MM.1S (cell line): ENCODE measurements around the gene GRPR.

Source experiments
- DNase-seq: peaks from one replicate; pipeline ENCODE4 v3.0.0-alpha.2; 2015
- H2AFZ ChIP-seq: fragments of 300-600 bp; sonication (generic); 2 replicates; pipeline ENCODE4 v1.6.0; 2016; ENCODE audit warnings: antibody characterized with exemption, low read length
- H3F3A ChIP-seq: fragments of 300-600 bp; sonication (generic); 2 replicates; pipeline ENCODE4 v1.6.1; 2016; ENCODE audit warnings: mild to moderate bottlenecking, antibody characterized with exemption, low read length, moderate library complexity, mixed read lengths; ENCODE audit not compliant: insufficient read depth
- H3K27ac ChIP-seq: fragments of 300-600 bp; sonication (generic); 2 replicates; pipeline ENCODE4 v1.5.1; 2016; ENCODE audit warnings: mild to moderate bottlenecking, low read length
- H3K27me3 ChIP-seq: fragments of 300-600 bp; sonication (generic); replicated peaks from 2 replicates; pipeline ENCODE4 v1.6.0; 2016; ENCODE audit warnings: low read length; ENCODE audit not compliant: insufficient read depth
- H3K36me3 ChIP-seq: fragments of 300-600 bp; sonication (generic); replicated peaks from 2 replicates; pipeline ENCODE4 v1.6.1; 2016; ENCODE audit warnings: mild to moderate bottlenecking, low read length, mixed read lengths; ENCODE audit not compliant: insufficient read depth
- H3K4me1 ChIP-seq: fragments of 300-600 bp; sonication (generic); 2 replicates; pipeline ENCODE4 v1.6.1; 2016; ENCODE audit warnings: low read length, mixed read lengths
- H3K4me2 ChIP-seq: fragments of 300-600 bp; sonication (generic); 2 replicates; pipeline ENCODE4 v1.6.0; 2016; ENCODE audit warnings: low read depth, low read length
- H3K4me3 ChIP-seq: fragments of 300-600 bp; sonication (generic); 2 replicates; pipeline ENCODE4 v1.5.1; 2016; ENCODE audit warnings: low read length, mixed read lengths
- H3K79me2 ChIP-seq: fragments of 300-600 bp; sonication (generic); 2 replicates; pipeline ENCODE4 v1.6.1; 2016; ENCODE audit warnings: mixed run types, low read length, mixed read lengths
- H3K9ac ChIP-seq: fragments of 300-600 bp; sonication (generic); 2 replicates; pipeline ENCODE4 v1.6.1; 2016; ENCODE audit warnings: low read length, mixed read lengths
- H3K9me2 ChIP-seq: fragments of 300-600 bp; sonication (generic); replicated peaks from 2 replicates; pipeline ENCODE4 v1.6.1; 2016; ENCODE audit warnings: mild to moderate bottlenecking, low read length, mixed read lengths; ENCODE audit not compliant: insufficient read depth
- H3K9me3 ChIP-seq: fragments of 300-600 bp; sonication (generic); replicated peaks from 2 replicates; pipeline ENCODE4 v1.6.1; 2016; ENCODE audit warnings: mild to moderate bottlenecking, low read length, mixed read lengths; ENCODE audit not compliant: insufficient read depth
- H4K20me1 ChIP-seq: fragments of 300-600 bp; sonication (generic); 2 replicates; pipeline ENCODE4 v1.6.1; 2016; ENCODE audit warnings: mild to moderate bottlenecking, low read length, moderate library complexity, mixed read lengths; ENCODE audit not compliant: insufficient read depth
- CTCF ChIP-seq: fragments of 300-600 bp; sonication (generic); IDR thresholded peaks from 2 replicates; pipeline ENCODE4 v1.5.1; 2016; ENCODE audit warnings: antibody characterized with exemption, low read length, mixed read lengths
- EZH2 ChIP-seq: fragments of 300-600 bp; sonication (generic); optimal IDR thresholded peaks from 2 replicates; pipeline ENCODE3; 2017; ENCODE audit warnings: low read depth, mild to moderate bottlenecking, antibody characterized with exemption, low read length, mixed read lengths
- EZH2phosphoT487 ChIP-seq: fragments of 300-600 bp; sonication (generic); IDR thresholded peaks from 2 replicates; pipeline ENCODE4 v1.6.1; 2018; ENCODE audit warnings: antibody characterized with exemption, low read length

Gene GRPR

GRCh38 chrX:16162391-16162790 is 39.0 kb downstream of the GRPR start:
- DNase-seq, result no peak
- H2AFZ ChIP-seq, result no peak overlapping the region
- no peaks in the 10 kb centered on the region for H3K9me2 ChIP-seq
- no peaks in the 10 kb centered on the region for H3K27me3 ChIP-seq
- no peaks in the 10 kb centered on the region for H3K36me3 ChIP-seq
- H3K4me1 ChIP-seq, result no peaks in the 10 kb centered on the region
- no peaks in the 10 kb centered on the region for H3K79me2 ChIP-seq
- no peak for TF ChIP-seq EZH2phosphoT487
- no peak for TF ChIP-seq CTCF
- no peak for TF ChIP-seq EZH2
- no peaks in the 10 kb centered on the region for H3F3A ChIP-seq
- H3K4me2 ChIP-seq, result no peak overlapping the region
- H3K9me3 ChIP-seq, result no peaks in the 10 kb centered on the region
- no peak overlapping the region for H3K9ac ChIP-seq
- H3K4me3 ChIP-seq, result no peak overlapping the region
- H4K20me1 ChIP-seq, result no peaks in the 10 kb centered on the region
- H3K27ac ChIP-seq, result no peak overlapping the region

- no peaks in the 10 kb centered on the region for H3K36me3 ChIP-seq
- H3K9me3 ChIP-seq, result no peaks in the 10 kb centered on the region
- no peak overlapping the region for H3K9ac ChIP-seq
- H3K4me3 ChIP-seq, result no peak overlapping the region
- H3K9me2 ChIP-seq, result no peaks in the 10 kb centered on the region
- H2AFZ ChIP-seq, result no peak overlapping the region
- H3K4me1 ChIP-seq, result no peaks in the 10 kb centered on the region
- no peaks in the 10 kb centered on the region for H3F3A ChIP-seq
- no peak for DNase-seq
- H3K79me2 ChIP-seq, result no peaks in the 10 kb centered on the region
- TF ChIP-seq EZH2, result no peak
- TF ChIP-seq CTCF, result no peak
- no peak for TF ChIP-seq EZH2phosphoT487
- no peaks in the 10 kb centered on the region for H3K27me3 ChIP-seq
- H3K4me2 ChIP-seq, result no peak overlapping the region
- no peak overlapping the region for H3K27ac ChIP-seq
- H4K20me1 ChIP-seq, result no peaks in the 10 kb centered on the region
Measured at GRCh38 chrX:16164748-16165147, 41.4 kb downstream of the GRPR start.

- no peaks in the 10 kb centered on the region for H3K79me2 ChIP-seq
- no peaks in the 10 kb centered on the region for H3K4me1 ChIP-seq
- no peak within 1 kb of the TSS for H3K4me2 ChIP-seq
- H3K4me3 ChIP-seq, result no peak within 1 kb of the TSS
- TF ChIP-seq EZH2phosphoT487 (no peak), EZH2 (no peak), CTCF (no peak)
- H3K9me3 ChIP-seq, result no peaks in the 10 kb centered on the region
- H3K9ac ChIP-seq, result no peak within 1 kb of the TSS
- DNase-seq, result no peak
- no peaks in the 10 kb centered on the region for H3K36me3 ChIP-seq
- no peaks in the 10 kb centered on the region for H3K27me3 ChIP-seq
- H3F3A ChIP-seq, result no peaks in the 10 kb centered on the region
- H3K27ac ChIP-seq, result no peak within 1 kb of the TSS
- no peak within 1 kb of the TSS for H2AFZ ChIP-seq
- H4K20me1 ChIP-seq, result no peaks in the 10 kb centered on the region
- no peaks in the 10 kb centered on the region for H3K9me2 ChIP-seq
Measured at GRCh38 chrX:16167181-16167580, 43.8 kb downstream of the GRPR start, which contains the start of gene MAGEB17. TSS of gene MAGEB17 (plus strand) at chrX:16167481. CDS start at chrX:16170383, 2,902 bp downstream.
